HG03159 (cell line): ENCODE results near the gene PDRG1.

Source experiments
- ATAC-seq: cut with Tn5 transposase; IDR thresholded peaks from one replicate; pipeline ENCODE4 v1.9.1; 2021; ENCODE audit warnings: mild to moderate bottlenecking, moderate library complexity; ENCODE audit not compliant: unreplicated experiment

Gene PDRG1

DNA sequence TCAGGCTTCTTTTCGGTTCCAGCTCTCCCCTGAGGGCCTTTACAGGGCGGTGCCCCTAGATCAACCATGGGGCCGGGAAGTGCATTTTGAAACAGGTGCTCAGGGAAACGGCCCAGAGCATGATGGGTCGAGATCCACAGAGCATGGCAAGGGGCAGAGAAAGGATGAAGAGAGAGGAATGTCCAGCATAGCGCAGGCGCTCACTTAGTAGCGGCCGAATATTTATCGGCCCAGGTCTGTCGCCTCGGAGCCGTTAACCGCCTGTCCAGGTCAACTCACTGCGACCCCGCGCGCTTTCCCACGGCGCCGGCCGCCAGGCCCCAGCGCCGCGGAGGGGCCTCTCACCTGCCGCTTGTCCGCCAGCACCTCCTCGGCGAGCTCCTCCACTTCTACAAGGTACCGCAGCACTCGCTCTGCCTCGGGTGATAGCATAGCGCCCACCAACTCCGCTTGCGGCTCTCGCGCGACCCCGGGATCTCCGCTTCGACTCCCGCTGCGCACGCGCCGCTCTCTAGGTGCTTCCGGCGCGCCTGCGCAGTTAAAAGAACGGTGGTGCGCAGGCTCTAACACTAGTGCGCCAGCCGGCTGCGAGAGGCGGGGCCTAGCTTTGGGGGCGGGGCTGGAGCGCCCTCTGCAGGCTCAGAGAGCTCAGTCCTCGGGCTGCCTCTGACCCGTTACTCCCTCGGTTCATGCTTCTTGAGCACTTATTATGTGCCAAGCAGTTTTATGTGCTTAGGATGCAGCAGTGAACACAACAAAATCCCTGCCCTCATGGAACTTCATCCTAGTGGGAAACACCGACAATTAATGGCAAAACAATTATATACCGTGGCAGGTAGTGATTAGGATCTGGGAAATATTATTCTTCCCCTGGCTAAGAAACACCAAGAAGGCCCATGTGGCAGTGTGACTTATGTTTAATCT lies at the start of gene PDRG1:
TSS of gene PDRG1 (minus strand) at position 517 of the 924 bp plus-strand sequence. CDS start at position 432, 85 bp downstream.
- peak; percentile 90 for ATAC-seq

DNA sequence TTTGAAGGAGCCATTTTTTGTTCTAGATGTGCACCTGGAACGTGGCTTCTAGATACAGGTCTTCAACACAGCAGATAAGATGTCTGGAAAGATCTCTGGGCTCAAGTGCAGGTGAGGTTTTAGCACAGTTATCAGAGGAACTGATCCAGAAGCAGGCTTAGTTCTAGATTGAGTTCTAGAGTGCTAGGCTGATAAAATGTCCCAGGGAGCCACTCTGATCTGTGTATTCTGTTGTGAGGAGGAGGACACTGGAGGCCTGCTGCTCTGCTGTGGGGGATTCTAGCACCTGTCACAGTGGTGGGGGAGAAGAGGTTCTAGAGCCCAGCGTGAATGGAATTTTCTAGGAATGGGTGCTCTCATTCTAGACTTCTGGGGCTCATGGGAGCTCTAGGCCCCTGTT lies 46.4 kb upstream of the PDRG1 start:
- no peak for ATAC-seq

DNA sequence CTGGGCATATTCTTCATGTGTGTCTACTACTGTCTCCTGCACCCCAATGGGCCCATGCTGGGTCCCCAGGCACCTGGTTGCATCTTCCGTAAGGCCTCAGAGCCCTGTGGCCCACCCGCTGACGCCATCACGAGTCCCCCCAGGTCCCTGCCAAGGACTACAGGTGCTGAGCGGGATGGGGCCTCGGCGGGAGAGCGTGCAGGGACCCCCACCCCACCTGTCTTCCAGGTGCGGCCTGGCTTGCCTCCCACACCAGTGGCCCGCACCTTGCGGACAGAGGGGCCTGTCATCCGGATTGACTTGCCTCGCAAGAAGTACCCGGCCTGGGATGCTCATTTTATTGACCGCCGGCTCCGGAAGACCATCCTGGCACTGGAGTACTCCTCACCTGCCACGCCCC lies 45.1 kb upstream of the PDRG1 start:
- no peak for ATAC-seq

DNA sequence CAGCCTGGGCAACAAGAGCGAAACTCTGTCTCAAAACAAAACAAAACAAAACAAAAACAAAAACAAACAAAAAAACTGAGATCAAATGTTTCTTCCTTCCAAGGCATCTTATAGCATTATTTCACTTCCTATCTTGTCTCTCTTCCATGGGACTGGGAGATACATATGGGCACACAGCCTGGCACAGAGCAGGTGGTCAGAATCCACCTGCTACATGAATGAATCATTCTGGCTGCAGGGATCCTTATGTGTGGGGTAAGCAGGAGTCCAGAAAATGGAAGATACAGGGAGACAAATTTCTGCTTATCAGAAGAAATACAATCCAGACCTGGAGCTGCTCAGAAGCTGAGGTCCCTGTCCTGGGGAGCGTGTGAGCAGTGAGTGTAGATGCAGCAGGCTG lies 40.2 kb upstream of the PDRG1 start:
- no peak for ATAC-seq

DNA sequence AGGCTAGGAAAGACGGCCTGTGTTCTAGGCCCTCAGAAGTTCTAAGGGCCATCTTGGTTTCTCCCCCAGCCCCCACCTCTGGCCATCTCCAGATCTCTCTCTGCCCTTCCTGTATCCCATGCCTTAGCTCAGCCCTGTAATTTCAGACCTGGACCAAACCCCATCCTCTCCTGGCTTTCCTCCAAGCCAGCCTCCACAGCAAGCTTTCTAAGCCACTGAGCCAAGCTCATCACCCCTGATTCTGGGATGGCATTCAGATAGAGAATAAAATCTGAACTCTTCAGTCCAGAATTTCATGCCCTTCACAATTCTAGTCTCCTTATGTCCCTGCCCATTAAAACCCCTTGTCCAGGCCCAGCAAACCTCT lies 39.5 kb upstream of the PDRG1 start:
- no peak for ATAC-seq

DNA sequence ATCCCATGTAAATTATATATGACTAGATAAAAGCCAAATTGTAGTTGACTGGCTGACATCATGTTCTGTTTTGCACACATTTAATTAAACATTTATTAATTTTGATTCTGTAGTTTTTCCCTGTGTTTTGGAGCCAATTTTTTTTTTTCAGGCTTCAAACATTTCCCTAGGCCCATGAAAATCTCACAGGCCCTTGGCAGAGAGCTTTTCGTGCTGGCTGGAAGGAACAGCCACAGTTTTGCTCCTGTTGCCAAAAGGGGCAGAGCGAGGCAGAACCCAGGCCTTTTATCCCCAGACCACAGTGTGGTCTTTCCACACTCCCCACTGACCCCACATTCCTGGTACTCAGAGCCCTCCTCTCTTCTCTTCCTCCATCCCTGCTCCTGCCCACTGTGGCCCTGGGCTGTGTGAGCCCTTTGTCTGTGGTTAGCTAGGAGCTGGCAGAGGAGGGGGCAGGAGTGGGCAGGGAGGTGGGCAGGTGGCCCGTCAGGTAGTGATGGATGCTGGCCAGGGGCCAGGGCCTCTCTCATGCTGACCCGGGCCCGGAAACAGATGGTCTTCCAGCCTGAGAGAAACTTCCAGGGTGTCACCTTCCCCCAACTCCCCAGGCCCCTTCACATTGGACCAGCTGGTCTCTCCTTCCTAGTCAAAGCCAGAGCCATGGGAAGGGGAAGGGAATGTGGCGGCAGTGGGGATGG lies 38.9 kb upstream of the PDRG1 start:
- ATAC-seq, result no peak

DNA sequence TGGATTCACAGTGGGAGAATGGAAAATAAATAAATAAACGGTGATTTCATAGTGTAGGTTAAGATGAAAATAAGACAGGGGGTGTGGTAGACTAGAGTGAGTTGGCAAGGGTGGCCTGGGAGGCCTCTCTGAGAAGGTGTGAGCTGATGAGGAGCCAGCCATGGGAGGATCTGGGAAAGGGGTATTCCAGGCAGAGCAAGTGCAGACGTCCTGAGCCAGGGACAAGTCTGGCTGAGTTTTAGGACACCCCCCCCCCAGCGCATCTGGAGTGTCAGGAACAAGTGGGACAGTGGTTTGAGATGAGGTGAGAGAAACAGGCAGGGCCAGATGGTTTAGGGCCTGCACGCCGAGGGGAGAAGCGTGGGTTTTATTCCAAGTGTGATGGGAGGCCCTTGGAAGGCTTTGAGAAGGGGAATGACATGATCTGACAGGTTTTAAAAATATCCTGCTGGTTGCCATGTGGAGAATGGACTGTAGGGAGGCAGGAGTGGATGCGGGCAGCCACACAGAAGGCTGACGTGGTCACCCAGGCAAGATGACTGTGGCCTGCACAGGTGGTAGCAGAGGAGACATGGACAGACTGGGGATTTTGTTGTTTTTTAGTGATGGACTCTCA lies 37.3 kb upstream of the PDRG1 start:
- ATAC-seq, result no peak

- no peak for ATAC-seq
Observed at GRCh38 chr20:31988430-31989015, 36.7 kb upstream of the PDRG1 start.

DNA sequence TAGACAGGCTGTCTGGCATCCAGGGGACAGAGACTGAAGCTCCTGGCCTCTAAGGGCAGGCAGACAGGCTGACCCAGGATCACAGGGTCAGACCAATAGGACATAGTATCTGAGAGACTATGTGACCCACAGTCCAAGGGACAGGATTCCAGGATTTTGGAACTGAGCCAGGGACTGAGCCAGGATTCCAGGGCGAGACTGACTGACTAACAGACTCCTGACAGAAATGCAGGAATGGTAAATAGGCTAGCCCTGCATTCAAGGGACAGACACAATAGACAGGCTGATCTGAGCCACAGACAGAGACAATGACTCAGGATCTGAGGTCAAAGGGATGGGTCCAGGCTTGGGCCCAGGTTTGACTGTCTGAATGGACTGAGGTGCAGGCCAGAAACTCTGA lies 35.9 kb upstream of the PDRG1 start:
- no peak for ATAC-seq

DNA sequence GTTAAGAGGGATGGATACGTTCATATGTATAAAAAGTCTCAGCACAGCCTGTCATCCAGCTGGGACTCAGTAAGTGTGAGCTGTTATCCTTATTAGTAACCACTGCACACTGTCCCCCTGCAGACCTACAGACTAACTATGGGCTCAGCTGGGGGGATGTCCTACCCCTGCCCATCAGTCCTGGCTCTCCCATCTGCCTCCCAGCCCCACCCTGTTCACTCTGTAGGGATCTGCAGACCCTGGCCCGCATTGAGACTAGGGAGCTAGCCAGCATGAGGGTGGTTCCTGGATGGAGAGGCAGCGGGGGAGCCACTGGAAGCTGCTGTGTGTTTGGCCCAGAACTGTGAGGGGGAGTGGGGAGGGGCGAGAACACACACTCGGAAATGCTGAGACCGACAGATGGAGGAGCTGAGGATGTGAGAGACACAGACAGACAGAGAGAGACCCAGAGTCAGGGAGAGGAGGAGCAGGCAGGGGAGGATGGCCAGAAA lies 33.2 kb upstream of the PDRG1 start:
- ATAC-seq, result no peak

GRCh38 chr20:31981784-31982183 lies 29.9 kb upstream of the PDRG1 start:
- no peak for ATAC-seq

DNA sequence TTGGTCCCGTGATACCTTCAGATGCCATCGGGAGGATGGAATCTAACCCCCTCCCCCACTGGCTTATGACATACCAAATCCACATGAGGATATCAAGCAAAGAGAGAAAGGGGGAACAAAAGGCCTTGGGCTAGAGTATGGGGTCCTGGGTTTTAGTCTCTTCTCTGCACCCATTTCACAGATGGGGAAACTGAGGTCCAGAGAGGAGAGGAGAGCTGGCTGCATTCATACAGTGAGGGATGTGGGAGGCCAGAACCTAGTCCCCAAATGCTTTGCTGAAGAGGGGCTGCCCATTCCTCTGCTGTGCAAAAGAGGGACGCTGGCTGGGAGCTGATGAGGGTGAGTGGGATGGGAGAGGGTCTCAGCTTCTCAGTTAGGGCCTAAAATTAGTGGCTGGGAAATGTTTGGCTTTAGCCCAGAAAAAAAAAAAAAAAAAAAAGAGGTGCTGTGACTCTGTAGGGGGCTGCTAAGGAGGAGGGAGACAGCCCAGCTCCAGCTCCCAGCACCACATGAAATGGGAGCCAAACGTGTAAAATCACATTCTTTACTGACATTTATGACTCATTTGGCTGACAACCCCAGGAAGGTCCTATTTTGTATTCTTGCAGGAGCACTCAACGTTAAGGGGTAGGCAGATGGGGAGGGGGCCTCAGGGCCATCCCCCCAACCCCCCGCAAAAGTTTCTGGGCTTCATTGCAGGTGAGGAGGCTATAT lies 28.0 kb upstream of the PDRG1 start:
- no peak for ATAC-seq

- no peak for ATAC-seq
Observed at GRCh38 chr20:31977080-31977479, 25.2 kb upstream of the PDRG1 start.

DNA sequence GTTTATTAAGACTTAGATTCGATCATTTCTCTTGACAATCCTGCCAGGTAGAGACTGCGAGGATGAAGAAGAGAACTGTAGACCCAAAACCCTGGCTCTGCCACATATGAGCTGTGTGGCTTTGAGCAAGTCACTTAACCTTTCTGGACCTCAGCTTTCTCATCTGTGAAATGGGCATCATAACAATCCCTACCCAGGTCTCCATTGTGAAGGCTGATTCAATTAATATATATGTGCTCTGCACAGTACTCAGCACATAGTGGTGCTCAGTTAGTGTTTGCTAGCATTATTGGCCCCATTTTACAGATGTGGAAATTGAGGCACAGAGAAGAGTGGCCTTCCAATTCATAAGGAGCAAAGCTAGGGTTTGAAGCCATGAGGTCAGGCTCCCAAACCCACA lies 24.0 kb upstream of the PDRG1 start:
- ATAC-seq, result no peak

- ATAC-seq, result no peak
Observed at GRCh38 chr20:31974951-31975487, 23.2 kb upstream of the PDRG1 start.

- no peak for ATAC-seq
Observed at GRCh38 chr20:31974296-31974695, 22.4 kb upstream of the PDRG1 start.

DNA sequence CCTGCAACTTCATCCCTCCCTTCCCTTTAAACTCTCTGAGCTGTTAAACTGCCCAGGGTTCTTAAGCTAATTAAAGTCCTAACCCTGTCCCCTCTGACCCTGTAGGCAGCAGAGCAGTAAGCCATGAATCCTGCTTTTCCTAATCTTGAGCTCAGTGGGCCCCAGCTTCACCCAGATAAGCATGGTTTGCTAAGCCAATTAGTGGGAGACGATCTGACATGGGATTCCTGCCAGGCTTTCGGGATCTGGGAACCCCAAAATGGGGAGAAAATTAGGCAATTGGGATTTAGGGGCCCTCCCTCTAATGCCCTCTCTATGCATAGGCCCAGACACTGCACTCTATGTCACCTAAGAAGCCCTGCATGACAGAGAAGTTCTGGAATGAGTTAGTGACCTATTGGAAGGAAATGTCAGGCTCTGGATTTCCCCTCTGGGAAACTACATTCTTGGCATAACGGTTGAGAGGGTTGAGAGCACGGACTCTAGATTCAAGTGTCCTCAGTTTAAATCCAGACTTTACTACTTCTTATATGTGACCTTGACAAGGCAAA lies 20.7 kb upstream of the PDRG1 start:
- ATAC-seq, result no peak

DNA sequence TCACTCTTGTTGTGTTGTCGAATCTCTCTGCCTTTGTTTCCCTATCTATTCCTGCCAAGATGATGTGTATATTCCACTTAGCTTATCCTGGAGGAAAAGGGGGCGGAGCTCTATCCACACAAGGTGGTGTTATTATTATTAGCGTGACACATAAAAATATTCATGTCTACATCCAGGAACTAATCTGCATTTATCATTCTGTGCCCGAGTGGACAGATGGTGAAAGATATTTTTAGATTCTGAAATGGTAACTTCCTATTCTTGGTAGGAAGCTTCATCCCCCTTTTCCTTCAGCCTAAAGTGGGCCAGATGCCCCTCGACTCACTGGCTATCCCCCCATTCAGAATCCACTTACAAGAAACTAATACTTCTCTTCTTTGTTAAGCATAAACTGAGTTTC lies 18.1 kb upstream of the PDRG1 start:
- no peak for ATAC-seq

DNA sequence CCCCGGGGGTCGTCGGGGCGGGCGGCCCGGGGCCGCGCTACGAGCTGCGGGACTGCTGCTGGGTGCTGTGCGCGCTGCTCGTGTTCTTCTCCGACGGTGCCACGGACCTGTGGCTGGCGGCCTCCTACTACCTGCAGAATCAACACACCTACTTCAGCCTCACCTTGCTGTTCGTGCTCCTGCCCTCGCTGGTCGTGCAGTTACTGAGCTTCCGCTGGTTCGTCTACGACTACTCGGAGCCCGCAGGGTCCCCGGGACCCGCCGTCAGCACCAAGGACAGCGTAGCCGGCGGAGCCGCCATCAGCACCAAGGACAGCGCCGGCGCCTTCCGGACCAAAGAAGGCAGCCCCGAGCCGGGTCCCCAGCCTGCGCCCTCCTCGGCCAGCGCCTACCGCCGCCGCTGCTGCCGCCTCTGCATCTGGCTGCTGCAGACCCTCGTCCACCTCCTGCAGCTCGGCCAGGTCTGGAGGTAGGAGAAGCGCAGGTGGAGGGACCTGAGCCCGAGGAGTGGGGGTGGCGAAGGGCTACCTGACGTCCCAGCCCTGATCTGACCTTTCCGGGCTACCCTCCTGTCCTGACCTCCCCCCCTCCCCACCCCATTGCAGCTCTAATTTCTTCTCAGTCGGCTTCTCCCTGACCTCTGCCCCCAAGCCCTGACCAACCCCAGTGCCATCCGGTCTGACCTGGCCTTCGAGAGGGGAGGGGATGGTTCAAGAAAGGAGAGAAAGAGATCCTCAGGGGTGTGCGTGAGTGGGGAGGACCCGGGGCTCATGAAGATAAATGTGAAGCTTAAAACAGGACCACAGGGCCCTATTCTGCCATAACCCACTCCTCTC lies 16.7 kb upstream of the PDRG1 start:
- ATAC-seq, result no peak
